RWPE1 (cell line): ENCODE data around the gene NUP153.
"Not testable (repeated sequence)": the region's sequence is repeated elsewhere in the genome, so short reads cannot be mapped to it uniquely, and the experiment has no call there.

Experiments
- CTCF ChIA-PET: fragments of 350-600 bp; sonication (Branson Sonifier 250); formaldehyde crosslinking; extraction: SDS; loops from one replicate; lab custom pipeline; 2021; lab: Yijun Ruan, JAX
- POLR2A ChIA-PET: fragments of 400-600 bp; formaldehyde crosslinking; extraction: SDS; loops from one replicate; lab custom pipeline; 2020; ENCODE audit warnings: antibody characterized with exemption; ENCODE audit not compliant: low non-redundant PET; lab: Yijun Ruan, JAX
- DNase-seq: peaks from one replicate; pipeline ENCODE4 v3.0.0; 2012; ENCODE audit warnings: low spot score
- H3K27ac ChIP-seq: fragments of 450-650 bp; 2 replicates; pipeline ENCODE4 v1.5.1; 2017
- CTCF ChIP-seq: fragments of 450-650 bp; conservative IDR thresholded peaks from 2 replicates; pipeline ENCODE4 v1.5.1; 2017; ENCODE audit warnings: low read depth, mild to moderate bottlenecking

The NUP153 gene

GRCh38 chr6:17589406-17590096 lies 117.2 kb downstream of the NUP153 start:
- no peak for TF ChIP-seq CTCF
- ChIA-PET CTCF (interaction anchor here (0.5 to 0.7 kb wide), 2 partner anchors 144 to 471 kb away, joined by 3 read pairs; no protein-coding TSS in a partner anchor), POLR2A (interaction anchor here (0.5 kb wide), 1 partner anchor 114 kb away, joined by 4 read pairs; no protein-coding TSS in a partner anchor)
- H3K27ac ChIP-seq = no peak overlapping the region
- peak; percentile 84 for DNase-seq

GRCh38 chr6:17588011-17588410 lies 118.7 kb downstream of the NUP153 start:
- POLR2A ChIA-PET = no interaction called here
- CTCF ChIA-PET = no interaction called here

GRCh38 chr6:17586623-17587022 lies 120.1 kb downstream of the NUP153 start:
- DNase-seq, POLR2A ChIA-PET, H3K27ac ChIP-seq: not testable (repeated sequence)
- CTCF ChIA-PET = interaction anchor here (1.0 kb wide), 1 partner anchor 454 kb away, joined by 3 read pairs; no protein-coding TSS in a partner anchor

More at GRCh38 chr6:17588011-17588410, 118.7 kb downstream of the NUP153 start:
- no peak for DNase-seq
- TF ChIP-seq CTCF = no peak
- H3K27ac ChIP-seq = no peak overlapping the region

- H3K27ac ChIP-seq = no peak overlapping the region
- no peak for TF ChIP-seq CTCF
- DNase-seq = peak; percentile 26
- CTCF ChIA-PET = interaction anchor here (0.5 to 1.0 kb wide), 4 partner anchors 166 to 1052 kb away, joined by 3 read pairs; no protein-coding TSS in a partner anchor
- POLR2A ChIA-PET = no interaction called here
These were observed 120.8 kb downstream of the NUP153 start for GRCh38 chr6:17585766-17586490.

GRCh38 chr6:17584241-17584803 lies 122.4 kb downstream of the NUP153 start:
- peak; percentile 66 for DNase-seq
- ChIA-PET CTCF (interaction anchor here (0.5 to 1.6 kb wide), 21 partner anchors 10 to 813 kb away, joined by 3 to 12 read pairs (median 4); partner anchors contain the start of gene RNF144B), POLR2A (no interaction called here)
- TF ChIP-seq CTCF = peak; percentile 85
- H3K27ac ChIP-seq = no peak overlapping the region

- ChIA-PET POLR2A (no interaction called here), CTCF (interaction anchor here (0.5 to 1.6 kb wide), 21 partner anchors 9 to 813 kb away, joined by 3 to 12 read pairs (median 4); partner anchors contain the start of gene RNF144B)
- H3K27ac ChIP-seq = no peak overlapping the region
- no peak for TF ChIP-seq CTCF
- no peak for DNase-seq
These were observed 122.9 kb downstream of the NUP153 start for GRCh38 chr6:17583811-17584210.

- POLR2A ChIA-PET, DNase-seq, H3K27ac ChIP-seq: not testable (repeated sequence)
- CTCF ChIA-PET = interaction anchor here (0.9 kb wide), 1 partner anchor 401 kb away, joined by 3 read pairs; no protein-coding TSS in a partner anchor
These were observed 125.4 kb downstream of the NUP153 start for GRCh38 chr6:17581282-17581681.
